Measurements from ENCODE around the gene LPP. TPM values are rescaled to one million over a fixed set of nuclear protein-coding genes. Genes with fewer than 3 reads are reported as not detected.

Gene LPP
- polyA plus RNA-seq, 3 donors from 2014 or later, result 6.5 to 33.5 (median 11.3) TPM

DNA sequence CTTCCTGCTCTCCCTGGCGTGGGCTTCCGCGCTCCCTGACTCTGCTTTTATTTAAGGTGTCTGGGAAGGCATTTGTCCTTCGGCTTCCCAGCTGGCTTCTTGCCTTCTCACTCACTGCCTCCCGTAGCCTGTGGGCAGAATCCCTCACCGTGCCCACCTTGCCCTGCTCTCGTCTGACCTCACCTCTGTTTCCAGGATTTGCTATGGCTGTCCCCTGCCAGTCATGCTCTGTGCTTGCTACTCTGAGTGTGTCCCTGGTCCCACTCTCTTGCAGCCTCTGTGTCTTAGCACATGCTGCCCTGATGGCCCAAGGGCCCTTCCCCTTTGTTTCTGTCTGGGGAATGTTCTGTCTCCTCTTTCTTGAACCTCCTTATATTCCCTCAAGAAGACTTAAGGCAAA lies 26.2 kb downstream of the LPP start:
- Mint-ChIP-seq H3K36me3 (peaks cover 8 to 19% (median 16%) of the 10 kb centered on the region in 3 donors), H3K27ac (peak overlapping the region in 1 of 6 donors; percentile 71), H3K27me3 (ENCODE audit: low read depth in 3 of 3) (peaks cover 0 to 4% (median 0%) of the 10 kb centered on the region in 3 donors), H3K9me3 (no peaks in the 10 kb centered on the region), H3K4me3 (peak overlapping the region in 1 of 5 donors; percentile 12), H3K4me1 (peaks cover 48 to 67% of the 10 kb centered on the region in 2 donors)
- DNase-seq, result no peak

DNA sequence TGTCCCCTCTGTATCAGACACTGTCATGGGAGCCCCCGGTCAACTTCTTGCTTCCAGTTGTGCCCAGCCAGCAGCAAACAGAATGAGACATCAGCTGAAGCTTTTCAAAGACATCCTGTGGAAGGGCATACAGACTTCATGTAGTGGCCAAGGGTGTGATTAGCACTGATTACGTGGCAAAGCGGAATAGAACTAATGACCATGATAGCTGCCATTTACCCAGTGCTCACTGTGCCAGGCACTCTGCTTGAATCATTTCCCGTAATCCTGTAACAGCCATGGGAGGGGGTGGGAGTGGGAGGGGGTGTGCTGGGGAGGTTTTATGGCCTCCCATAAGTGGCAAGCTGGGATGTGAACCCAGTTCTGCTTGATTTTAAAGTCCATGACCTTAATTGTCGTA lies 29.5 kb downstream of the LPP start:
- peak overlapping the region in 1 of 6 donors; percentile 80 for H3K27ac Mint-ChIP-seq
- no peak for DNase-seq
- H3K4me1 Mint-ChIP-seq, result peaks cover 45 to 68% of the 10 kb centered on the region in 2 donors
- no peaks in the 10 kb centered on the region for H3K9me3 Mint-ChIP-seq
- H3K27me3 Mint-ChIP-seq (ENCODE audit: low read depth in 3 of 3), result peaks cover 0 to 4% (median 0%) of the 10 kb centered on the region in 3 donors
- H3K4me3 Mint-ChIP-seq, result no peak overlapping the region
- H3K36me3 Mint-ChIP-seq, result peaks cover 6 to 9% (median 8%) of the 10 kb centered on the region in 3 donors

DNA sequence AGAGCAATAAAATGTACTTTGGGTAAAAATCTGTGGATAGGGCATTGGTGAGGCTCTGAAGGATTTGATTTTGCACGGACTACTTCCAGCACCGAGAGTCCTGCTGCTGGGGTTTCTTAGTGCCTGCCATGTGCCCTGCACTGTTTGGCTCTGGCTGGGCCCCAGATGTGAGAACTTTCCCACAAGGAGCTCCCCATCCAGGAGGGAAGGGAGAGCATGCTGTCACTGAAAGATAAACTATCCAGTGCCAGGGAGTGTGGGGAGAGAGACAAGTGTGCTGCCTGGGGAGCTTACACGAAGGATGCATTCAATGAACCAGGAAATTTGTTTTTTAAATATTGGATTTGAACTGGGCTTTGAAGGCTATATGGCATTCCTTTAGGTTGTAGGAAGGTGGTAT lies 30.2 kb downstream of the LPP start:
- Mint-ChIP-seq H3K4me3 (no peak overlapping the region), H3K36me3 (peaks cover 5 to 8% (median 5%) of the 10 kb centered on the region in 3 donors), H3K27ac (peak overlapping the region in 1 of 6 donors; percentile 33), H3K27me3 (ENCODE audit: low read depth in 3 of 3) (peaks cover 0 to 6% (median 2%) of the 10 kb centered on the region in 3 donors), H3K4me1 (peaks cover 46 to 68% of the 10 kb centered on the region in 2 donors), H3K9me3 (no peaks in the 10 kb centered on the region)
- no peak for DNase-seq

DNA sequence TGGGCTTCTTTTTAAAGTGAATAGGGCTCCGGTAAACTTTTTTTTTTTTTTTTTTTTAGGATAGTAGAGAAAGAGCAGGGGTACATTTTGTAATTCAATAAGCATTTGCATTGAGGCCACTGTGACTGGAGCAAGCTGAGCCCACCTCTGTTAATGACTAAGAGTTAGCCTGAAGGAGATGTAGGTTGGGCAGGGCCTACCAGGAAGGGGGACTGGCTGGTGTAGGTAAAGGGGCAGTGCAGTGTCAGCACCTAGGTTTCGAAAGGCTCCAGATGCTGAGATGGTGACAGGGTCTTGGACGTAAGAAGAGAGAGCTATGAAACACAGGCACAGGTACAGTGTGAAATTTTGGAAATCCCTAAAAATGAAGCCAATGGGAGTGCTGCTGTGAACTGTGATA lies 30.7 kb downstream of the LPP start:
- Mint-ChIP-seq H3K36me3 (peaks cover 5 to 6% (median 5%) of the 10 kb centered on the region in 3 donors), H3K4me1 (peaks cover 46 to 68% of the 10 kb centered on the region in 2 donors), H3K9me3 (no peaks in the 10 kb centered on the region), H3K27me3 (ENCODE audit: low read depth in 3 of 3) (peaks cover 0 to 6% (median 3%) of the 10 kb centered on the region in 3 donors), H3K4me3 (no peak overlapping the region), H3K27ac (peak overlapping the region in 2 of 6 donors; percentile 35 to 38)
- no peak for DNase-seq

DNA sequence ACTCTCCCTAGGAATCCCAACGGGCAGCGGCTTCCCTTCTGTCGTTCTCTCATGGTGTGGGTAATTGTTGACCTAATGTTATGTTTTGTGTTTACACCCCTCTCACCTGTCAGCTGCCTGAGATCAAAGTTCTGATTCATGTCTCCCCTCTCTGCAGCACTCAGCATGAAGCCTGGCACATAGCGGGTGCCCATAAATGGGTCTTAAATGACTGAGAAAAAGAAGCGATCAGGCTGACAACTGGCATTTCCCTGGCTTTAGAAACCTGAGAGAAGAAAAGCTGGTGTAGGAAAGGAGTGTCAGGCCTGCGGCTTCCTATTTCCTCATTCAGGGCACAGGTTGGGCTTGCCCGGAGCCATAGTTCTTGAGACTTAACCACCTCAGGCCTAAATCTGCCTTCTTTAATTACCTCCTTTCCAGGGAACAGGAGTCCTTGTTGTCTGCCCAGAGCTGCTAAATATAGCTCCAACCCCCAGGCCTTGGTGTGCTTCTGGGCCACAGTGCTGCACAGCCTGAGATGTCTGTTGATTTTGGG lies 31.8 kb downstream of the LPP start:
- Mint-ChIP-seq H3K9me3 (no peaks in the 10 kb centered on the region), H3K36me3 (peaks cover 0 to 9% (median 2%) of the 10 kb centered on the region in 3 donors), H3K27ac (peak overlapping the region in 4 of 6 donors; percentile 3 to 84 (median 51)), H3K4me3 (peak overlapping the region; percentile 4 to 59 (median 23)), H3K27me3 (ENCODE audit: low read depth in 3 of 3) (peaks cover 0 to 6% (median 3%) of the 10 kb centered on the region in 3 donors), H3K4me1 (peaks cover 49 to 70% of the 10 kb centered on the region in 2 donors)
- DNase-seq, result peak in 1 of 3 donors; percentile 15

DNA sequence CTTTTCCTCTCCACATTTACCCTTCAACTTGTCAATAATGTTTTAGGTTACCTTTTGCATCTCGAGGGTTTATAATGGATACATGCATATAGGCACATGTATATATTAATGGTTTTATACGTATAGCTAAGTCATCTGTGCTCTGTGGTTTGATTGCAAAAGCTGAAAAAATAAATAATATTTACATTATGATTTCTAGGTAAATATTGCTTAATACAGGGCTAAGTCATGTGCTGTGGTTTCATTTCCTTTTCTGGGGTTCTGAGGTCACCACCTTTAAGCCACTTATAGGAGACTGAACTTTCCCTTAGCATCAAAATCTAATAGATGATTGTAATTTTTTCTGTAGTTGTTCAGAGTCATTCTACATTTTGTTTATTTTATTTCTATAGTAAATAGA lies 33.1 kb downstream of the LPP start:
- DNase-seq, result peak; percentile 30 to 40 (median 37)
- Mint-ChIP-seq H3K36me3 (peaks cover 6 to 12% (median 10%) of the 10 kb centered on the region in 3 donors), H3K9me3 (no peaks in the 10 kb centered on the region), H3K4me3 (no peak overlapping the region), H3K4me1 (peaks cover 55 to 83% of the 10 kb centered on the region in 2 donors), H3K27ac (peak overlapping the region in 1 of 6 donors; percentile 51), H3K27me3 (ENCODE audit: low read depth in 3 of 3) (peaks cover 0 to 6% (median 3%) of the 10 kb centered on the region in 3 donors)

DNA sequence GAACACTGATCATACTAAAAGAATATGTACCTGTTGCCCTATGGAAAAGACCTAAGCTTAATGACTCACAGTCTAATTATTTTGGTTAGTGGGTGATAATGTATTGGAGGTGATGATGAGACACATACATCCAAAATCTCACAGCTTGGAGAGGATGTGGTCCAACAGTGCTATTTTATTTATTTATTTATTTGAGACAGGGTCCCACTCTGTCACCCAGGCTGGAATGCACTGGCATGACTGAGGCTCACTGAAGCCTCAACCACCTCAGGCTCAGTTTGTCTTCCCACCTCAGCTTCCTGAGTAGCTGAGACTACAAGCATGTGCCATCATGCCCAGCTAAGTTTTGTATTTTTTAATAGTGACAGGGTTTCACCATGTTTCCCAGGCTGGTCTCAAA lies 35.0 kb downstream of the LPP start:
- DNase-seq, result peak; percentile 23 to 40 (median 30)
- H3K36me3 Mint-ChIP-seq, result peaks cover 15 to 26% (median 21%) of the 10 kb centered on the region in 3 donors
- peak overlapping the region in 5 of 6 donors; percentile 32 to 89 (median 42) for H3K27ac Mint-ChIP-seq
- peaks cover 54 to 95% of the 10 kb centered on the region in 2 donors for H3K4me1 Mint-ChIP-seq
- H3K4me3 Mint-ChIP-seq, result peak overlapping the region in 4 of 5 donors; percentile 27 to 46 (median 32)
- H3K9me3 Mint-ChIP-seq, result no peaks in the 10 kb centered on the region
- H3K27me3 Mint-ChIP-seq (ENCODE audit: low read depth in 3 of 3), result peaks cover 0 to 6% (median 3%) of the 10 kb centered on the region in 3 donors

DNA sequence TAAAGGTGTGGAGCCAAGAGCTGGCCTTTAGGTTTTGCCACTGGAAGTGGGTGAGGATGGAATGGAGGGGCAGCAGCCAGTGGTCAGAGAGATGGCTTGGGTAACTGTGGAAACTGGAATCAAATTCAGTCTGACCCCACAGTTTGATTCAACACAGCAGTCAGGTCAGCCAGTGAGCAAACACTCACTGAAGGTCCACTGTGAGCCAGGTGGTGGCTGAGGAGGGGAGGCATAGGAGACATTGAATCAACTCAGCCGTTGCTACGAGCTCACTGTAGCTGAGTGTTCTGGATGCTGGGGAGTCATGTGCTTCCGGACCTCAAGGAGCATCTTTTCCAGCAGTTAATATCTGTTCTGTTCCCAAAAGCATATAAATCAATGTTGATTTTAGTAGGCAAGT lies 37.5 kb downstream of the LPP start:
- H3K4me3 Mint-ChIP-seq, result no peak overlapping the region
- H3K9me3 Mint-ChIP-seq, result no peaks in the 10 kb centered on the region
- DNase-seq, result no peak
- H3K4me1 Mint-ChIP-seq, result peaks cover 50 to 85% of the 10 kb centered on the region in 2 donors
- no peak overlapping the region for H3K27ac Mint-ChIP-seq
- H3K27me3 Mint-ChIP-seq (ENCODE audit: low read depth in 3 of 3), result peaks cover 0 to 6% (median 3%) of the 10 kb centered on the region in 3 donors
- peaks cover 15 to 34% (median 21%) of the 10 kb centered on the region in 3 donors for H3K36me3 Mint-ChIP-seq

DNA sequence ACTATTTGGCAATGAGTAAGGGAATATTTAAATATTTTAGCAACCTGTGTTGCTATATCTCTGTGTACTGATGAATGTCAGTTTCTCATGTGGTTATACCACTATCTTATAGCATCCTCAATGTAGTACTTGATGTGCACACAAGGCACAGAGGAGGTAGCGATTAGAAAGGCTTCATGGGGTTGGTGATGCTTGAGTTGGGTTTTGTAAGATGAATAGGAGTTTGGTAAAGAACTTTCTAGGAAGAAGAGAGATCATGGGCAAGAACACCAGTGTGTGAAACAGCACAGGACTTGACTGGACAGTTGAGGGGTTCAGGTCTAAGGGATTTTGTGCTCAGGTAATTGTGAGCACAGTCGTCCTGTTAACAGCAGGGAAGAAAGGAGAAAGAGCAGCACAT lies 38.1 kb downstream of the LPP start:
- no peak overlapping the region for H3K27ac Mint-ChIP-seq

DNA sequence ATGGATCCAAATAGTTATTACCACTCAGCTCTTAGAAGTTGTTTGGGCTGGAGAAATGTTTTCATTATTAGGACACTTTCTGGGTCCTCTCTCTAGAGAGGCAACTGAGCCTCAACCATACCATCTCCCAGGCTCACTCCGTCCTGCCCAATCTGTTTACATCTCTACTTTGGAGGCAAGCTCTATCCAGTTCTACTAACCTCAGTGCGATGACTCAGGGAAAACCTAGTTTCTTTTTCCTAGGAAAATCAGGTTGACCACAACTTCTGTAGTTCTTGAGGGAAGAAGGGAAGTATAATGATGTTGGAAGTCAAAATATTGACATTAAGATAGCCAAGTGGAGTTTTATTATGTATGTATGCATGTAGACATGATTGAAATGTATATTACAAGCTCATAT lies 40.4 kb downstream of the LPP start:
- H3K27ac Mint-ChIP-seq, result no peak overlapping the region
- no peaks in the 10 kb centered on the region for H3K27me3 Mint-ChIP-seq (ENCODE audit: low read depth in 3 of 3)
- no peak overlapping the region for H3K4me3 Mint-ChIP-seq
- peaks cover 56 to 84% of the 10 kb centered on the region in 2 donors for H3K4me1 Mint-ChIP-seq
- no peaks in the 10 kb centered on the region for H3K9me3 Mint-ChIP-seq
- no peak for DNase-seq
- peaks cover 15 to 50% (median 16%) of the 10 kb centered on the region in 3 donors for H3K36me3 Mint-ChIP-seq

More for the DNA sequence above, 38.1 kb downstream of the LPP start:
- Mint-ChIP-seq H3K9me3 (no peaks in the 10 kb centered on the region), H3K4me3 (no peak overlapping the region), H3K4me1 (peaks cover 53 to 85% of the 10 kb centered on the region in 2 donors), H3K27me3 (ENCODE audit: low read depth in 3 of 3) (peaks cover 0 to 6% (median 3%) of the 10 kb centered on the region in 3 donors), H3K36me3 (peaks cover 15 to 40% (median 21%) of the 10 kb centered on the region in 3 donors)
- DNase-seq, result no peak

DNA sequence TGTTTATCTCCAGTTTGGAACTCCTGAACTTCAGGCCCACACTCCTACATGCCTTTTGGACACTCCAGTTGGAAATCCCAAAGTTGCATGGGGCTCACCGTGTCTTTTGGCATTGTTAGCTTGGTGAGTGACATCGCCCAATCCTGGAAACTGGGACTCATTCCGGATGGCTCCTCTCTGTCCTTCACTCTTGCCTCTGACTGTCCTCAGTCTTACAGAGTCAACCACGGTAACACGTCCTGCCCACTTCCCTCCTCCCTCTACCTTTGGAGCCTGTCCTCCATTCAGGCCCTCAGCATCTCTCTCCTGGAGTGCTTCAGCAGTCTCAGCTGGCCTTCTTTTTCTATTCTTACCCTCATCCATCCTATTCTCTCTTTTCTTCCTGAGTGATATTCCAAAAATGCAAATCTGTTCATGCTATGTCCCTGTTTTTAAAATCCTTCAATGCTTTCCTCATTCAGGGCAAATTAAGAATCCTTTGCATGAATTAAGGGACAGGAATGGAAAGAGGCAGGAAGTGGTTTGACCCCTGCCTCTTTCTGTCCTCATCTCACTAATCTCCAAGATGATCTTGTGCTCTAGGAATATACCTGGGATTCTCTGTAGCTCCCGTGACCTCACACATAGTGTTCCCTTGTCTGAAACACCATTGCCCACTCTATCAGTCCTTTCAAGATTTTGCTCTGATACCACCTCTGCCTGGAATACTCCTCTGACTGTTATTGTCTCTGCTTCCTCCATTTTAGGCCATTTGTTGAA lies 42.5 kb downstream of the LPP start:
- peak overlapping the region in 1 of 6 donors; percentile 3 for H3K27ac Mint-ChIP-seq
- no peaks in the 10 kb centered on the region for H3K9me3 Mint-ChIP-seq
- H3K36me3 Mint-ChIP-seq, result peaks cover 11 to 44% (median 13%) of the 10 kb centered on the region in 3 donors
- H3K4me1 Mint-ChIP-seq, result peaks cover 40 to 64% of the 10 kb centered on the region in 2 donors
- no peaks in the 10 kb centered on the region for H3K27me3 Mint-ChIP-seq (ENCODE audit: low read depth in 3 of 3)
- no peak overlapping the region for H3K4me3 Mint-ChIP-seq
- DNase-seq, result no peak

DNA sequence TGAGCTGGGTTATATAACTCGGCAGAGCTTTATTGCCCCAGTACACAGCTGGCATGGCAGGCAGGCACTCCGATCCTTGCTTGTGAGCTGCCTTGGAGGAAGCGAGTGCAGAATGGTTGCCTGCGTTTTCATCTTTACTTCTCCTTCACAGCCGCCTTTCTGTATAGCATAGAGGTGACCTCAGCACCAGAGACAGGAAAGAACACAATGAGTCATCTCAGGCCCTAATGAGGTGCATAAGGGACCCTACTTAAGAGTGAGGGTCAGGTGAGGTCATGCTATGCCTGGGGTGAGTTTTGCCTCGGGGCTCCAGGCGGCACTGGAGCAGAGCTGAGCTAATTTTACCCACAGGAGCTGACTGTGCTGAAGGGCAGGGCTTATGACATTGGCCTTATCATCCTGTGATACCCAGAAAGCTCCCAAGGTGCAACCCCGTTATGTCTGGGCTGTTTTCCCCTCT lies 43.5 kb downstream of the LPP start:
- no peak for DNase-seq
- H3K27ac Mint-ChIP-seq, result peak overlapping the region in 2 of 6 donors; percentile 9 to 34
- H3K4me3 Mint-ChIP-seq, result no peak overlapping the region
- no peaks in the 10 kb centered on the region for H3K27me3 Mint-ChIP-seq (ENCODE audit: low read depth in 3 of 3)
- H3K36me3 Mint-ChIP-seq, result peaks cover 6 to 35% (median 9%) of the 10 kb centered on the region in 3 donors
- no peaks in the 10 kb centered on the region for H3K9me3 Mint-ChIP-seq
- peaks cover 48 to 64% of the 10 kb centered on the region in 2 donors for H3K4me1 Mint-ChIP-seq

DNA sequence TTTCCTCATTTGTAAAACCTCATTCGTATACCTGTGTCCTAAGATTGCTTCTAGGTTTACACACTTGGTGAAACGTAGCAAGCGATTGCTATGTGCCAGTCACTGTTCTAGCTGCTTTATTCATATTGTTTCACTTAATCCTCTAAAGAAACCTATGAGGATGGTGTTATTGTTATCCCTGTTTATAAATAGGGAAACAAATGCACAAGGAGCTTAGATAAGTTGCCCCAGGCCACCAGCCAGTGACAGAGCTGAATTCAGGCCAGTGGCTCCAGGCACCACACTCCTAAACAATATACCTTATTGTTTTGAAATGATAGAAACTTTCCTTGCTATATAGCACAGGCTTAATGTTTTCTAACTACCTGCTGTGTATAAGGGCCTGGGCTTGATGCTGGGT lies 44.0 kb downstream of the LPP start:
- DNase-seq, result no peak
- H3K4me1 Mint-ChIP-seq, result peaks cover 50 to 67% of the 10 kb centered on the region in 2 donors
- H3K36me3 Mint-ChIP-seq, result peaks cover 1 to 31% (median 4%) of the 10 kb centered on the region in 3 donors
- no peak overlapping the region for H3K27ac Mint-ChIP-seq
- H3K9me3 Mint-ChIP-seq, result no peaks in the 10 kb centered on the region
- no peaks in the 10 kb centered on the region for H3K27me3 Mint-ChIP-seq (ENCODE audit: low read depth in 3 of 3)
- no peak overlapping the region for H3K4me3 Mint-ChIP-seq
